GM21526 (cell line): Measurements from ENCODE around the gene PARD3B.
"Not testable (repeated sequence)": the region's sequence is repeated elsewhere in the genome, so short reads cannot be mapped to it uniquely, and the experiment has no call there.

Experiments
- ATAC-seq: cut with Tn5 transposase; IDR thresholded peaks from one replicate; pipeline ENCODE4 v1.9.1; 2021; ENCODE audit warnings: moderate library complexity; ENCODE audit not compliant: unreplicated experiment, low FRiP score

PARD3B gene

GRCh38 chr2:205473791-205474190, 928.5 kb downstream of the PARD3B start:
- no peak for ATAC-seq

- no peak for ATAC-seq
Measured at GRCh38 chr2:205474741-205475415, 929.6 kb downstream of the PARD3B start.

- no peak for ATAC-seq
Measured at GRCh38 chr2:205475416-205475768, 930.1 kb downstream of the PARD3B start.

GRCh38 chr2:205477016-205477705, 931.9 kb downstream of the PARD3B start:
- ATAC-seq = no peak

- ATAC-seq = no peak
Measured at GRCh38 chr2:205481861-205482260, 936.6 kb downstream of the PARD3B start.

GRCh38 chr2:205482399-205483081, 937.3 kb downstream of the PARD3B start:
- no peak for ATAC-seq

GRCh38 chr2:205483095-205483494, 937.8 kb downstream of the PARD3B start:
- no peak for ATAC-seq

- ATAC-seq = no peak
Measured at GRCh38 chr2:205484215-205484614, 938.9 kb downstream of the PARD3B start.

GRCh38 chr2:205484764-205485163, 939.5 kb downstream of the PARD3B start:
- no peak for ATAC-seq

GRCh38 chr2:205493528-205493927, 948.3 kb downstream of the PARD3B start:
- not testable (repeated sequence) for ATAC-seq

- ATAC-seq = no peak
Measured at GRCh38 chr2:205494537-205495235, 949.4 kb downstream of the PARD3B start.

GRCh38 chr2:205495819-205496218, 950.5 kb downstream of the PARD3B start:
- ATAC-seq = no peak

- ATAC-seq = no peak
Measured at GRCh38 chr2:205496370-205496769, 951.1 kb downstream of the PARD3B start.

- ATAC-seq = no peak
Measured at GRCh38 chr2:205496772-205497171, 951.5 kb downstream of the PARD3B start.

- no peak for ATAC-seq
Measured at GRCh38 chr2:205499006-205499405, 953.7 kb downstream of the PARD3B start.

- ATAC-seq = no peak
Measured at GRCh38 chr2:205500065-205500464, 954.8 kb downstream of the PARD3B start.

- ATAC-seq = no peak
Measured at GRCh38 chr2:205500951-205501350, 955.7 kb downstream of the PARD3B start.

- ATAC-seq = no peak
Measured at GRCh38 chr2:205501826-205502225, 956.6 kb downstream of the PARD3B start.

GRCh38 chr2:205505371-205505770, 960.1 kb downstream of the PARD3B start:
- ATAC-seq = no peak

GRCh38 chr2:205509655-205510054, 964.4 kb downstream of the PARD3B start:
- no peak for ATAC-seq

- no peak for ATAC-seq
Measured at GRCh38 chr2:205510345-205510744, 965.1 kb downstream of the PARD3B start.
